ENCODE data around the gene PPARD.

PPARD gene

GRCh38 chr6:35419961-35420360, 77.6 kb downstream of the PPARD start:
- ChIA-PET POLR2A (interaction anchor here (0.8 kb wide), 1 partner anchor 48 kb away, joined by 4 read pairs; the partner anchor contains the start of gene RPL10A), CTCF (interaction anchor here (0.7 to 1.0 kb wide), 4 partner anchors 12 to 29 kb away, joined by 3 read pairs; no protein-coding TSS in a partner anchor)
- no peak for DNase-seq (ENCODE audit: extremely low spot score)
- TF ChIP-seq NFRKB (IDR thresholded peaks at IDR 0.05) (no peak), FOXK2 (IDR thresholded peaks at IDR 0.05) (no peak), FOXA1 (IDR thresholded peaks at IDR 0.05) (no peak), ZNF384 (IDR thresholded peaks at IDR 0.05) (no peak), FOXM1 (IDR thresholded peaks at IDR 0.05; ENCODE audit: borderline replicate concordance) (no peak), CTBP1 (IDR thresholded peaks at IDR 0.05; ENCODE audit: borderline replicate concordance) (no peak), PKNOX1 (IDR thresholded peaks at IDR 0.05) (no peak), L3MBTL2 (conservative IDR thresholded peaks at IDR 0.05) (no peak), SUZ12 (IDR thresholded peaks at IDR 0.05) (no peak), SP1 (IDR thresholded peaks at IDR 0.05) (no peak), ARNT (IDR thresholded peaks at IDR 0.05) (no peak), LEF1 (IDR thresholded peaks at IDR 0.05; ENCODE audit: borderline replicate concordance) (no peak), BHLHE40 (IDR thresholded peaks at IDR 0.05; ENCODE audit: borderline replicate concordance) (no peak), ELF4 (IDR thresholded peaks at IDR 0.05) (no peak), HDGF (IDR thresholded peaks at IDR 0.05; ENCODE audit: borderline replicate concordance) (no peak)

- POLR2A ChIA-PET = no interaction called here
- CTCF ChIA-PET = no interaction called here
- no peak for TF ChIP-seq FOXK2 (IDR thresholded peaks at IDR 0.05)
- no peak for TF ChIP-seq NFRKB (IDR thresholded peaks at IDR 0.05)
- no peak for TF ChIP-seq ARNT (IDR thresholded peaks at IDR 0.05)
- no peak for DNase-seq (ENCODE audit: extremely low spot score)
These were observed 82.9 kb downstream of the PPARD start for GRCh38 chr6:35425284-35425683.

- ChIA-PET POLR2A (no interaction called here), CTCF (no interaction called here)
- TF ChIP-seq CTBP1 (IDR thresholded peaks at IDR 0.05; ENCODE audit: borderline replicate concordance) = no peak
- no peak for TF ChIP-seq LEF1 (IDR thresholded peaks at IDR 0.05; ENCODE audit: borderline replicate concordance)
- TF ChIP-seq SP1 (IDR thresholded peaks at IDR 0.05) = no peak
- no peak for TF ChIP-seq SUZ12 (IDR thresholded peaks at IDR 0.05)
- TF ChIP-seq FOXA1 (IDR thresholded peaks at IDR 0.05) = no peak
- no peak for TF ChIP-seq NFRKB (IDR thresholded peaks at IDR 0.05)
- no peak for TF ChIP-seq BHLHE40 (IDR thresholded peaks at IDR 0.05; ENCODE audit: borderline replicate concordance)
- no peak for DNase-seq (ENCODE audit: extremely low spot score)
These were observed 83.7 kb downstream of the PPARD start for GRCh38 chr6:35426074-35426473.

GRCh38 chr6:35427435-35427834, 85.1 kb downstream of the PPARD start:
- DNase-seq (ENCODE audit: extremely low spot score) = no peak
- CTCF ChIA-PET = no interaction called here
- no peak for TF ChIP-seq HDGF (IDR thresholded peaks at IDR 0.05; ENCODE audit: borderline replicate concordance)
- no peak for TF ChIP-seq PKNOX1 (IDR thresholded peaks at IDR 0.05)
- POLR2A ChIA-PET = no interaction called here

- DNase-seq (ENCODE audit: extremely low spot score) = no peak
- CTCF ChIA-PET = no interaction called here
- TF ChIP-seq LEF1 (IDR thresholded peaks at IDR 0.05; ENCODE audit: borderline replicate concordance) = no peak
- TF ChIP-seq FOXM1 (IDR thresholded peaks at IDR 0.05; ENCODE audit: borderline replicate concordance) = no peak
- TF ChIP-seq ZNF384 (IDR thresholded peaks at IDR 0.05) = no peak
- no peak for TF ChIP-seq TARDBP (IDR thresholded peaks at IDR 0.05)
- POLR2A ChIA-PET = no interaction called here
These were observed 85.5 kb downstream of the PPARD start for GRCh38 chr6:35427851-35428321.

- no peak for TF ChIP-seq ZNF384 (IDR thresholded peaks at IDR 0.05)
- TF ChIP-seq PKNOX1 (IDR thresholded peaks at IDR 0.05) = no peak
- no peak for TF ChIP-seq L3MBTL2 (conservative IDR thresholded peaks at IDR 0.05)
- no peak for TF ChIP-seq CTBP1 (IDR thresholded peaks at IDR 0.05; ENCODE audit: borderline replicate concordance)
- TF ChIP-seq FOXA1 (IDR thresholded peaks at IDR 0.05) = no peak
- no peak for TF ChIP-seq LEF1 (IDR thresholded peaks at IDR 0.05; ENCODE audit: borderline replicate concordance)
- no peak for TF ChIP-seq ELF4 (IDR thresholded peaks at IDR 0.05)
- no peak for TF ChIP-seq NFRKB (IDR thresholded peaks at IDR 0.05)
- TF ChIP-seq BHLHE40 (IDR thresholded peaks at IDR 0.05; ENCODE audit: borderline replicate concordance) = no peak
- no peak for TF ChIP-seq FOXK2 (IDR thresholded peaks at IDR 0.05)
- TF ChIP-seq SUZ12 (IDR thresholded peaks at IDR 0.05) = no peak
- TF ChIP-seq FOXM1 (IDR thresholded peaks at IDR 0.05; ENCODE audit: borderline replicate concordance) = no peak
- TF ChIP-seq SP1 (IDR thresholded peaks at IDR 0.05) = no peak
- no peak for TF ChIP-seq HDGF (IDR thresholded peaks at IDR 0.05; ENCODE audit: borderline replicate concordance)
- no peak for TF ChIP-seq TARDBP (IDR thresholded peaks at IDR 0.05)
- TF ChIP-seq ARNT (IDR thresholded peaks at IDR 0.05) = no peak
- DNase-seq (ENCODE audit: extremely low spot score) = no peak
- CTCF ChIA-PET = no interaction called here
- POLR2A ChIA-PET = no interaction called here
These were observed 86.2 kb downstream of the PPARD start for GRCh38 chr6:35428421-35429149.

- TF ChIP-seq HDGF (IDR thresholded peaks at IDR 0.05; ENCODE audit: borderline replicate concordance) (no peak), TARDBP (IDR thresholded peaks at IDR 0.05) (no peak), PKNOX1 (IDR thresholded peaks at IDR 0.05) (no peak), ARNT (IDR thresholded peaks at IDR 0.05) (no peak), FOXM1 (IDR thresholded peaks at IDR 0.05; ENCODE audit: borderline replicate concordance) (no peak), L3MBTL2 (conservative IDR thresholded peaks at IDR 0.05) (no peak), SP1 (IDR thresholded peaks at IDR 0.05) (no peak), ZNF384 (IDR thresholded peaks at IDR 0.05) (no peak)
- POLR2A ChIA-PET = no interaction called here
- CTCF ChIA-PET = no interaction called here
- DNase-seq (ENCODE audit: extremely low spot score) = no peak
These were observed 87.1 kb downstream of the PPARD start for GRCh38 chr6:35429463-35429862.
